Esophagus muscularis mucosa (tissue), 4 donors: ENCODE data around the gene LMO2. TPM values are rescaled to one million over a fixed set of nuclear protein-coding genes. Genes with fewer than 3 reads are reported as not detected.

Source experiments
- DNase-seq: peaks from one replicate; pipeline ENCODE4 v3.0.0-alpha.2; 2017; ENCODE audit errors: extremely low spot score
- H3K27ac ChIP-seq, 4 donors: fragments of 200-600 bp; sonication (generic); replicated peaks in 1 of 4; 1 replicate in 3 of 4; 2 replicates in 1 of 4; pipeline ENCODE4 v1.5.1; 2016 to 2019; ENCODE audit warnings: mild to moderate bottlenecking in 1 of 4
- H3K27me3 ChIP-seq, 4 donors: fragments of 200-600 bp; sonication (generic); one replicate each; pipeline versions ENCODE4 v1.5.1 to v1.6.0; 2016 to 2019
- H3K36me3 ChIP-seq, 4 donors: fragments of 200-600 bp; sonication (generic); one replicate each; pipeline ENCODE4 v1.5.1; 2016 to 2019
- H3K4me1 ChIP-seq, 4 donors: fragments of 200-600 bp; sonication (generic); one replicate each; pipeline ENCODE4 v1.5.1; 2016 to 2019
- H3K4me3 ChIP-seq, 4 donors: fragments of 200-600 bp; sonication (generic); 1 replicate in 2 of 4; 2 replicates in 2 of 4; pipeline ENCODE4 v1.5.1; 2016 to 2019; ENCODE audit warnings: mild to moderate bottlenecking in 4 of 4, moderate library complexity in 1 of 4
- H3K9me3 ChIP-seq, 4 donors: fragments of 200-600 bp; sonication (generic); 1 replicate in 3 of 4; 2 replicates in 1 of 4; pipeline ENCODE4 v1.5.1; 2016 to 2019
- CTCF ChIP-seq, 3 experiments: fragments of 200-600 bp in 2 of 3; fragments of 450-650 bp in 1 of 3; sonication (generic) in 2 of 3; IDR thresholded peaks; one replicate each; pipeline ENCODE4 v1.5.1; 2017 to 2019; ENCODE audit warnings: antibody characterized with exemption in 3 of 3, mild to moderate bottlenecking in 2 of 3, moderate library complexity in 1 of 3
- EP300 ChIP-seq: sonication (generic); formaldehyde crosslinking; IDR thresholded peaks from one replicate; pipeline ENCODE4 v1.6.1; 2017; ENCODE audit warnings: antibody characterized with exemption
- POLR2A ChIP-seq: fragments of 450-650 bp; IDR thresholded peaks from one replicate; pipeline ENCODE4 v1.6.1; 2017; ENCODE audit warnings: antibody characterized with exemption, moderate library complexity, mild to moderate bottlenecking, low read depth
- POLR2AphosphoS5 ChIP-seq, 2 donors: sonication (generic); formaldehyde crosslinking; IDR thresholded peaks; one replicate each; pipeline ENCODE4 v1.6.1; 2017; ENCODE audit warnings: antibody characterized with exemption in 2 of 2
- WGBS: methylation state at CpG from one replicate; pipeline ENCODE4 v1.1.5; 2018; 5-methylcytosine and 5-hydroxymethylcytosine counted together
- intact Hi-C: fragments of 100-400 bp; cut with DNase I; formaldehyde crosslinking; loops from one replicate; pipeline ENCODE4 v1.15.1; 2023
- total RNA-seq, 4 donors: library from RNA; depleted of rRNA; stranded (reverse); fragments of >200 nt; gene quantifications; one replicate each; pipeline versions ENCODE4 v1.1.0 to v1.2.1, GENCODE V29; 2016

The LMO2 gene
- total RNA-seq, 4 donors from 2014 or later, result 13.3 to 20.2 (median 15.5) TPM

- Histone ChIP-seq H3K9me3 (no peaks in the 10 kb centered on the region), H3K4me3 (no peak overlapping the region), H3K27ac (no peak overlapping the region), H3K4me1 (peaks cover 0 to 5% (median 0%) of the 10 kb centered on the region in 4 donors), H3K27me3 (no peaks in the 10 kb centered on the region), H3K36me3 (no peaks in the 10 kb centered on the region)
- WGBS, result 78% methylated on average over 11 of the region's 11 CpGs
- DNase-seq, result no peak
- TF ChIP-seq POLR2AphosphoS5 (IDR thresholded peaks at IDR 0.05) (no peak), CTCF (IDR thresholded peaks at IDR 0.05) (no peak), POLR2A (no peak), EP300 (no peak)
- intact Hi-C loops, result no loop called here
Measured at GRCh38 chr11:33892906-33893594, 1.2 kb upstream of the LMO2 start.

GRCh38 chr11:33889821-33890378, 2.0 kb downstream of the LMO2 start:
- WGBS, result 96% methylated on average over 3 of the region's 3 CpGs
- no peaks in the 10 kb centered on the region for H3K9me3 ChIP-seq
- H3K4me3 ChIP-seq, result no peak overlapping the region
- intact Hi-C loops, result no loop called here
- no peak for DNase-seq
- TF ChIP-seq CTCF (IDR thresholded peaks at IDR 0.05) (no peak), POLR2A (no peak), POLR2AphosphoS5 (IDR thresholded peaks at IDR 0.05) (no peak), EP300 (no peak)
- no peak overlapping the region for H3K27ac ChIP-seq
- no peaks in the 10 kb centered on the region for H3K4me1 ChIP-seq
- no peaks in the 10 kb centered on the region for H3K27me3 ChIP-seq
- H3K36me3 ChIP-seq, result no peaks in the 10 kb centered on the region

- 78% methylated on average over 6 of the region's 6 CpGs for WGBS
- intact Hi-C loops, result no loop called here
- no peak overlapping the region for H3K4me3 ChIP-seq
- no peaks in the 10 kb centered on the region for H3K9me3 ChIP-seq
- H3K36me3 ChIP-seq, result no peaks in the 10 kb centered on the region
- TF ChIP-seq POLR2AphosphoS5 (IDR thresholded peaks at IDR 0.05) (no peak), EP300 (no peak)
- DNase-seq, result no peak
- H3K4me1 ChIP-seq, result no peaks in the 10 kb centered on the region
- H3K27ac ChIP-seq, result no peak overlapping the region
- no peaks in the 10 kb centered on the region for H3K27me3 ChIP-seq
Measured at GRCh38 chr11:33889296-33889695, 2.6 kb downstream of the LMO2 start.

- Histone ChIP-seq H3K4me3 (no peak overlapping the region), H3K9me3 (no peaks in the 10 kb centered on the region), H3K4me1 (no peaks in the 10 kb centered on the region), H3K27ac (no peak overlapping the region), H3K27me3 (no peaks in the 10 kb centered on the region), H3K36me3 (no peaks in the 10 kb centered on the region)
- 87% methylated on average over 5 of the region's 5 CpGs for WGBS
- no peak for DNase-seq
- intact Hi-C loops, result no loop called here
- no peak for TF ChIP-seq POLR2A
- TF ChIP-seq EP300, result no peak
- TF ChIP-seq POLR2AphosphoS5 (IDR thresholded peaks at IDR 0.05), result no peak
- no peak for TF ChIP-seq CTCF (IDR thresholded peaks at IDR 0.05)
Measured at GRCh38 chr11:33887886-33888285, 4.0 kb downstream of the LMO2 start.

- WGBS, result 82% methylated on average over 3 of the region's 3 CpGs
- no peak overlapping the region for H3K4me3 ChIP-seq
- no peak overlapping the region for H3K27ac ChIP-seq
- TF ChIP-seq POLR2A (no peak), EP300 (no peak), POLR2AphosphoS5 (IDR thresholded peaks at IDR 0.05) (no peak), CTCF (IDR thresholded peaks at IDR 0.05) (no peak)
- no peak for DNase-seq
- no peaks in the 10 kb centered on the region for H3K9me3 ChIP-seq
- intact Hi-C loops, result no loop called here
- H3K36me3 ChIP-seq, result no peaks in the 10 kb centered on the region
- H3K27me3 ChIP-seq, result no peaks in the 10 kb centered on the region
- H3K4me1 ChIP-seq, result no peaks in the 10 kb centered on the region
Measured at GRCh38 chr11:33885338-33886005, 6.4 kb downstream of the LMO2 start.
